Activated CD4-positive, alpha-beta T cell treated with anti-CD3 and anti-CD28 coated beads for 36 hours (primary cell): ENCODE data around the gene FBN3. TPM values are rescaled to one million over a fixed set of nuclear protein-coding genes. Genes with fewer than 3 reads are reported as not detected.

Experiments used
- ATAC-seq: fragments of 200-7000 bp; cut with Tn5 transposase; one replicate; pipeline ENCODE4 v1.10.0; 2021; ENCODE audit warnings: mild to moderate bottlenecking, moderate library complexity
- CTCF ChIA-PET: fragments of 350-600 bp; sonication (Branson Sonifier 250); formaldehyde crosslinking; loops from one replicate; lab custom pipeline; 2021; ENCODE audit warnings: antibody characterized with exemption; lab: Charles Lee
- POLR2A ChIA-PET: fragments of 350-600 bp; sonication (Branson Sonifier 250); formaldehyde crosslinking; loops from one replicate; lab custom pipeline; 2021; ENCODE audit warnings: antibody characterized with exemption, inconsistent platforms; lab: Charles Lee
- DNase-seq: peaks from one replicate; pipeline ENCODE4 v3.0.0-alpha.2; 2020
- H3K27ac Mint-ChIP-seq: one replicate; pipeline ENCODE4 v1.8.0; 2021; ENCODE audit warnings: mixed read lengths
- H3K27me3 Mint-ChIP-seq: one replicate; pipeline ENCODE4 v1.8.0; 2021; ENCODE audit warnings: mixed read lengths
- H3K36me3 Mint-ChIP-seq: one replicate; pipeline ENCODE4 v1.8.0; 2021; ENCODE audit warnings: low read depth, mixed read lengths
- H3K4me1 Mint-ChIP-seq: one replicate; pipeline ENCODE4 v1.8.0; 2021; ENCODE audit warnings: mixed read lengths
- H3K4me3 Mint-ChIP-seq: one replicate; pipeline ENCODE4 v1.8.0; 2021; ENCODE audit warnings: mild to moderate bottlenecking, moderate library complexity, mixed read lengths
- H3K9me3 Mint-ChIP-seq: one replicate; pipeline ENCODE4 v1.8.0; 2021; ENCODE audit warnings: low read depth, mixed read lengths
- intact Hi-C, 2 experiments: fragments of 100-400 bp; cut with DNase I in 1 of 2; cut with micrococcal nuclease in 1 of 2; formaldehyde crosslinking; loops; one replicate each; pipeline versions ENCODE4 v1.14.2 to v1.15.1; 2022 to 2024; cut with DNase I, micrococcal nuclease
- total RNA-seq, 2 experiments: library from RNA; stranded (reverse); gene quantifications; one replicate each; pipeline ENCODE4 v1.2.3, GENCODE V29; 2021

Gene FBN3
- total RNA-seq, 2 experiments from 2014 or later = not detected

GRCh38 chr19:8096071-8096470 lies 53.3 kb downstream of the FBN3 start:
- ATAC-seq (no peak), DNase-seq (no peak)
- ChIA-PET CTCF (no interaction called here), POLR2A (no interaction called here)
- intact Hi-C loops = no loop called here
- H3K4me1 Mint-ChIP-seq = no peaks in the 10 kb centered on the region
- H3K27me3 Mint-ChIP-seq = peaks cover 5% of the 10 kb centered on the region
- H3K9me3 Mint-ChIP-seq = peaks cover 30% of the 10 kb centered on the region
- H3K27ac Mint-ChIP-seq = no peak overlapping the region
- H3K4me3 Mint-ChIP-seq = no peak overlapping the region
- H3K36me3 Mint-ChIP-seq = no peaks in the 10 kb centered on the region

- Mint-ChIP-seq H3K9me3 (peaks cover 30% of the 10 kb centered on the region), H3K4me3 (no peak overlapping the region), H3K27me3 (peaks cover 5% of the 10 kb centered on the region), H3K4me1 (no peaks in the 10 kb centered on the region), H3K27ac (no peak overlapping the region), H3K36me3 (no peaks in the 10 kb centered on the region)
- intact Hi-C loops = no loop called here
- ATAC-seq (no peak), DNase-seq (no peak)
- POLR2A ChIA-PET = no interaction called here
- CTCF ChIA-PET = no interaction called here
These were observed 54.0 kb downstream of the FBN3 start for GRCh38 chr19:8095354-8095886.

GRCh38 chr19:8094336-8094735 lies 55.1 kb downstream of the FBN3 start:
- Mint-ChIP-seq H3K9me3 (peaks cover 30% of the 10 kb centered on the region), H3K27me3 (peaks cover 5% of the 10 kb centered on the region), H3K27ac (no peak overlapping the region), H3K4me3 (no peak overlapping the region), H3K36me3 (no peaks in the 10 kb centered on the region), H3K4me1 (no peaks in the 10 kb centered on the region)
- ATAC-seq = no peak
- ChIA-PET CTCF (no interaction called here), POLR2A (no interaction called here)
- no peak for DNase-seq
- intact Hi-C loops = no loop called here

GRCh38 chr19:8093740-8094139 lies 55.7 kb downstream of the FBN3 start:
- Mint-ChIP-seq H3K4me3 (no peak overlapping the region), H3K27me3 (peaks cover 2% of the 10 kb centered on the region), H3K9me3 (peaks cover 30% of the 10 kb centered on the region), H3K27ac (no peak overlapping the region), H3K36me3 (no peaks in the 10 kb centered on the region), H3K4me1 (no peaks in the 10 kb centered on the region)
- DNase-seq = no peak
- intact Hi-C loops = no loop called here
- POLR2A ChIA-PET = no interaction called here
- CTCF ChIA-PET = interaction anchor here (0.7 kb wide), 1 partner anchor 504 kb away, joined by 3 read pairs; no protein-coding TSS in a partner anchor
- no peak for ATAC-seq

- Mint-ChIP-seq H3K4me3 (no peak overlapping the region), H3K4me1 (no peaks in the 10 kb centered on the region), H3K36me3 (no peaks in the 10 kb centered on the region), H3K9me3 (peaks cover 17% of the 10 kb centered on the region), H3K27ac (no peak overlapping the region), H3K27me3 (no peaks in the 10 kb centered on the region)
- CTCF ChIA-PET = no interaction called here
- intact Hi-C loops = no loop called here
- POLR2A ChIA-PET = no interaction called here
- no peak for DNase-seq
- ATAC-seq = no peak
These were observed 58.4 kb downstream of the FBN3 start for GRCh38 chr19:8090950-8091349.

GRCh38 chr19:8089664-8090601 lies 59.5 kb downstream of the FBN3 start:
- DNase-seq (no peak), ATAC-seq (no peak)
- peaks cover 11% of the 10 kb centered on the region for H3K9me3 Mint-ChIP-seq
- ChIA-PET POLR2A (no interaction called here), CTCF (no interaction called here)
- H3K27me3 Mint-ChIP-seq = no peaks in the 10 kb centered on the region
- intact Hi-C loops = no loop called here
- no peaks in the 10 kb centered on the region for H3K36me3 Mint-ChIP-seq
- no peak overlapping the region for H3K27ac Mint-ChIP-seq
- no peaks in the 10 kb centered on the region for H3K4me1 Mint-ChIP-seq
- H3K4me3 Mint-ChIP-seq = no peak overlapping the region

GRCh38 chr19:8088752-8089663 lies 60.4 kb downstream of the FBN3 start:
- H3K4me3 Mint-ChIP-seq = no peak overlapping the region
- CTCF ChIA-PET = no interaction called here

GRCh38 chr19:8087876-8088275 lies 61.5 kb downstream of the FBN3 start:
- Mint-ChIP-seq H3K4me1 (no peaks in the 10 kb centered on the region), H3K36me3 (no peaks in the 10 kb centered on the region), H3K27me3 (peaks cover 3% of the 10 kb centered on the region), H3K27ac (no peak overlapping the region), H3K4me3 (no peak overlapping the region), H3K9me3 (no peaks in the 10 kb centered on the region)
- DNase-seq (no peak), ATAC-seq (no peak)
- CTCF ChIA-PET = no interaction called here
- intact Hi-C loops = no loop called here
- POLR2A ChIA-PET = no interaction called here

More at GRCh38 chr19:8088752-8089663, 60.4 kb downstream of the FBN3 start:
- intact Hi-C loops = no loop called here
- DNase-seq = no peak
- ATAC-seq = no peak
- Mint-ChIP-seq H3K9me3 (peaks cover 3% of the 10 kb centered on the region), H3K4me1 (no peaks in the 10 kb centered on the region), H3K27me3 (peaks cover 2% of the 10 kb centered on the region), H3K36me3 (no peaks in the 10 kb centered on the region), H3K27ac (no peak overlapping the region)
- POLR2A ChIA-PET = no interaction called here

GRCh38 chr19:8086849-8087248 lies 62.5 kb downstream of the FBN3 start:
- CTCF ChIA-PET = no interaction called here
- no peaks in the 10 kb centered on the region for H3K9me3 Mint-ChIP-seq
- POLR2A ChIA-PET = no interaction called here

GRCh38 chr19:8085598-8086408 lies 63.6 kb downstream of the FBN3 start:
- H3K4me1 Mint-ChIP-seq = no peaks in the 10 kb centered on the region
- ATAC-seq (no peak), DNase-seq (no peak)
- H3K27ac Mint-ChIP-seq = no peak overlapping the region
- peaks cover 3% of the 10 kb centered on the region for H3K27me3 Mint-ChIP-seq
- H3K9me3 Mint-ChIP-seq = no peaks in the 10 kb centered on the region
- no peaks in the 10 kb centered on the region for H3K36me3 Mint-ChIP-seq
- no peak overlapping the region for H3K4me3 Mint-ChIP-seq
- POLR2A ChIA-PET = no interaction called here
- CTCF ChIA-PET = interaction anchor here (1.2 kb wide), 1 partner anchor 141 kb away, joined by 3 read pairs; no protein-coding TSS in a partner anchor
- intact Hi-C loops = no loop called here

More at GRCh38 chr19:8086849-8087248, 62.5 kb downstream of the FBN3 start:
- H3K27me3 Mint-ChIP-seq = peaks cover 3% of the 10 kb centered on the region
- H3K36me3 Mint-ChIP-seq = no peaks in the 10 kb centered on the region
- no peak overlapping the region for H3K4me3 Mint-ChIP-seq
- H3K4me1 Mint-ChIP-seq = no peaks in the 10 kb centered on the region
- DNase-seq (no peak), ATAC-seq (no peak)
- no peak overlapping the region for H3K27ac Mint-ChIP-seq
- intact Hi-C loops = no loop called here

GRCh38 chr19:8084152-8084551 lies 65.2 kb downstream of the FBN3 start:
- no peaks in the 10 kb centered on the region for H3K36me3 Mint-ChIP-seq
- peaks cover 3% of the 10 kb centered on the region for H3K27me3 Mint-ChIP-seq
- no peaks in the 10 kb centered on the region for H3K4me1 Mint-ChIP-seq
- POLR2A ChIA-PET = no interaction called here
- ATAC-seq (no peak), DNase-seq (no peak)
- no peak overlapping the region for H3K4me3 Mint-ChIP-seq
- CTCF ChIA-PET = no interaction called here
- no peaks in the 10 kb centered on the region for H3K9me3 Mint-ChIP-seq
- intact Hi-C loops = no loop called here
- no peak overlapping the region for H3K27ac Mint-ChIP-seq
